ENCODE measurements around the gene SEPTIN3. TPM values are rescaled to one million over a fixed set of nuclear protein-coding genes. Genes with fewer than 3 reads are reported as not detected.

Gene SEPTIN3
- total RNA-seq, 2 experiments from 2014 or later = 0.27 to 0.38 TPM

DNA sequence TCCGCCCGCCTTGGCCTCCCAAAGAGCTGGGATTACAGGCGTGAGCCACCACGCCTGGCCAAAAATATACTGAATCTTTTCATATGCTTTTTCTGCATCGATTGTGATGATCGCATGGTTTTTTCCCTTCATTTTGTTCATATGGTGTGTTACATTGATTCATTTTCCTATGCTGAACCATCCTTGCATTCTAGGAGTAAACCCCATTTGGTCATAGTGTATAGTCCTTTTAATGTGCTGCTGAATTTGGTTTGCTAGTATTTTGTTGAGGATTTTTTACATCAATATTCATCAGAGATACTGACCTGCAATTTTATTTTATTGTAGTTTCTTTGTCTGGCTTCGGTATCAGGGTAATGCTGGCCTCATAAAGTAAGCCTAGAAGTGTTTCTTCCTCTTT is 41.5 kb downstream of the SEPTIN3 start:
- H3K27me3 Mint-ChIP-seq = peaks cover 20% of the 10 kb centered on the region
- no peak for DNase-seq
- H3K9me3 Mint-ChIP-seq = peaks cover 8% of the 10 kb centered on the region
- no peaks in the 10 kb centered on the region for H3K4me1 Mint-ChIP-seq
- peaks cover 2% of the 10 kb centered on the region for H3K36me3 Mint-ChIP-seq
- no peak overlapping the region for H3K4me3 Mint-ChIP-seq
- no peak overlapping the region for H3K27ac Mint-ChIP-seq

DNA sequence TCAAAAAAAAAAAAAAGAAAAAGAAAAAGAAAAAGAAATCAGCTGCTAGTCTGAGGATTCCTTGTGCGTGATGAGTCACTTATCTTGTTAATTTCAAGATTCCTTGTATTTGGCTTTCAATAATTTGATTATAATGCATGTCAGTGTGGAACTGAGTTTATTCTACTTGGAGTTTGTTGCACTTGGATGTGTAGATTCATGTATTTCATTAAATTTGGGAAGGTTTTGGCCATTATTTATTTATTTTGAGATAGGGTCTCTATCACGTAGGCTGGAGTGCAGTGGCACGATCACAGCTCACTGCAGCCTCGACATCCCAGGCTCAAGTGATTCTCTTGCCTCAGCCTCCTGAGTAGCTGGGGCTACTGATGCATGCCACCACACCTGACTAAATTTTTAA is 44.1 kb downstream of the SEPTIN3 start:
- Mint-ChIP-seq H3K27me3 (peaks cover 12% of the 10 kb centered on the region), H3K27ac (no peak overlapping the region), H3K4me3 (no peak overlapping the region), H3K4me1 (no peaks in the 10 kb centered on the region), H3K36me3 (peaks cover 2% of the 10 kb centered on the region), H3K9me3 (peaks cover 6% of the 10 kb centered on the region)
- no peak for DNase-seq

DNA sequence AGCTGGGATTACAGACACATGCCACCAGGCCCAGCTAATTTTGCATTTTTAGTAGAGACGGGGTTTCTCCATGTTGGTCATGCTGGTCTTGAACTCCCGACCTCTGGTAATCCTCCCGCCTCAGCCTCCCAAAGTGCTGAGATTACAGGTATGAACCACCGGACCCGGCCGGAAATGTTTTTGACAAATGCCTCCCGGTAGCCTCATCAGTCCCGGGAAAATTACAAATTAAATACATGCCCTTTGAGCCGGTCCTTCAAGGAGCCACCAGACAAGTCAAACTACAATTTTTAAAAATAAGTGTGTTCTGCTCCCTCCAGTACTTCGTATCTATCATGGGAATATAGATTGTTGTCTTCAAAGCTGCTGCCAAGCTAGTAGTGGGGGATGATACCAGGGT is 46.9 kb downstream of the SEPTIN3 start:
- H3K36me3 Mint-ChIP-seq = no peaks in the 10 kb centered on the region
- H3K4me3 Mint-ChIP-seq = no peak overlapping the region
- H3K4me1 Mint-ChIP-seq = no peaks in the 10 kb centered on the region
- no peak overlapping the region for H3K27ac Mint-ChIP-seq
- peaks cover 2% of the 10 kb centered on the region for H3K9me3 Mint-ChIP-seq
- peaks cover 4% of the 10 kb centered on the region for H3K27me3 Mint-ChIP-seq
- no peak for DNase-seq

DNA sequence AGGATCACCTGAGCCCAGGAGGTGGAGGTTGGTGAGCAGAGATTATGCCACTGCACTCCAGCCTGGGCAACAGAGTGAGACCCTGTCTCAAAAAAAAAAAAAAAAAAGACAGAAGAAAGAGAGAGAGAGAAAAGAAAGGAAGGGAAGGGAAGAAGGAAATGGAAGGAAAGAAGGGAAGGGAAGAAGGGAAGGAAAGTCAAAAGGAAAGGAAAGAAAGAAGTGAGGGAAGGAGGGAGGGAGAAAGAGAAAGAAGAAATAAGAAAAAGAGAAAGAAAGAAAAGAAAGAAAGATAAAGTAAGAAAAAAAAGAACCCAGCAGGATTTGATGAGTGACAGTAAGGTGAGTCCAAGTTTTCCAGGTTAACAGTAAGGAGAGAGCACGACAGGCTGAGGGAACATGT is 49.0 kb downstream of the SEPTIN3 start:
- Mint-ChIP-seq H3K4me1 (peaks cover 7% of the 10 kb centered on the region), H3K9me3 (no peaks in the 10 kb centered on the region), H3K36me3 (no peaks in the 10 kb centered on the region), H3K27ac (no peak overlapping the region), H3K4me3 (no peak overlapping the region), H3K27me3 (peaks cover 4% of the 10 kb centered on the region)
- no peak for DNase-seq

Other genes with a start within 250 kb of the SEPTIN3 start
- gene CCDC134, start 168.8 kb upstream of the SEPTIN3 start, total RNA-seq = 10 to 100 TPM; 14.4 to 15.8 TPM
- gene SREBF2, start 136.3 kb upstream of the SEPTIN3 start, total RNA-seq = 10 to 100 TPM; 68.1 to 74.8 TPM
- gene SHISA8, start 54.4 kb upstream of the SEPTIN3 start, total RNA-seq = under 1 TPM; 0.56 to 0.68 TPM
- 1 to 10 TPM; 2.2 to 2.3 TPM for gene TNFRSF13C, start 42.6 kb upstream of the SEPTIN3 start, total RNA-seq
- gene CENPM, start 22.3 kb upstream of the SEPTIN3 start, total RNA-seq = 10 to 100 TPM; 70.5 to 76.5 TPM
- under 1 TPM; 0.37 to 0.68 TPM for gene WBP2NL, start 29.3 kb downstream of the SEPTIN3 start, total RNA-seq
- 10 to 100 TPM; 13.2 to 16.0 TPM for gene NAGA, start 101.4 kb downstream of the SEPTIN3 start, total RNA-seq
- 1 to 10 TPM; 1.5 to 2.1 TPM for gene PHETA2, start 104.8 kb downstream of the SEPTIN3 start, total RNA-seq
- gene SMDT1, start 110.3 kb downstream of the SEPTIN3 start, total RNA-seq = 10 to 100 TPM; 58.0 to 63.4 TPM
- gene NDUFA6, start 121.3 kb downstream of the SEPTIN3 start, total RNA-seq = 100 to 1,000 TPM; 107 to 117 TPM
- 1 to 10 TPM; 1.6 to 2.4 TPM for gene CYP2D6, start 161.4 kb downstream of the SEPTIN3 start, total RNA-seq